Lower leg skin (tissue), 3 donors: Measurements from ENCODE around the gene TXNIP.

Experiments
- POLR2A ChIP-seq, 2 donors: fragments of 450-650 bp; IDR thresholded peaks; one replicate each; pipeline ENCODE4 v1.6.1; 2016 to 2017; ENCODE audit warnings: antibody characterized with exemption in 2 of 2, mild to moderate bottlenecking in 1 of 2, moderate library complexity in 1 of 2
- TF ChIP-seq, protein P1 (sequence below), 3 donors: fragments of 450-650 bp; IDR thresholded peaks; one replicate each; pipeline ENCODE4 v1.5.1; 2016; ENCODE audit warnings: antibody characterized with exemption in 3 of 3, mild to moderate bottlenecking in 3 of 3, moderate library complexity in 2 of 3

- TF ChIP-seq, protein P1, sequence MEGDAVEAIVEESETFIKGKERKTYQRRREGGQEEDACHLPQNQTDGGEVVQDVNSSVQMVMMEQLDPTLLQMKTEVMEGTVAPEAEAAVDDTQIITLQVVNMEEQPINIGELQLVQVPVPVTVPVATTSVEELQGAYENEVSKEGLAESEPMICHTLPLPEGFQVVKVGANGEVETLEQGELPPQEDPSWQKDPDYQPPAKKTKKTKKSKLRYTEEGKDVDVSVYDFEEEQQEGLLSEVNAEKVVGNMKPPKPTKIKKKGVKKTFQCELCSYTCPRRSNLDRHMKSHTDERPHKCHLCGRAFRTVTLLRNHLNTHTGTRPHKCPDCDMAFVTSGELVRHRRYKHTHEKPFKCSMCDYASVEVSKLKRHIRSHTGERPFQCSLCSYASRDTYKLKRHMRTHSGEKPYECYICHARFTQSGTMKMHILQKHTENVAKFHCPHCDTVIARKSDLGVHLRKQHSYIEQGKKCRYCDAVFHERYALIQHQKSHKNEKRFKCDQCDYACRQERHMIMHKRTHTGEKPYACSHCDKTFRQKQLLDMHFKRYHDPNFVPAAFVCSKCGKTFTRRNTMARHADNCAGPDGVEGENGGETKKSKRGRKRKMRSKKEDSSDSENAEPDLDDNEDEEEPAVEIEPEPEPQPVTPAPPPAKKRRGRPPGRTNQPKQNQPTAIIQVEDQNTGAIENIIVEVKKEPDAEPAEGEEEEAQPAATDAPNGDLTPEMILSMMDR (IDR thresholded peaks at IDR 0.05) = no peak
- no peak for TF ChIP-seq POLR2A (IDR thresholded peaks at IDR 0.05)
Measured at GRCh38 chr1:145995148-145995881, 1.1 kb downstream of the TXNIP start.
